Progenitor cell of endocrine pancreas (in vitro differentiated cells): Measurements from ENCODE around the gene CX3CL1. TPM values are rescaled to one million over a fixed set of nuclear protein-coding genes. Genes with fewer than 3 reads are reported as not detected.

ENCODE experiments used
- DNase-seq: peaks from one replicate; pipeline ENCODE4 v3.0.0; 2021; ENCODE audit warnings: low spot score; ENCODE audit not compliant: unreplicated experiment
- H3K27ac Mint-ChIP-seq: 2 replicates; pipeline ENCODE4 v1.8.0; 2021; ENCODE audit warnings: mild to moderate bottlenecking, moderate library complexity, mixed read lengths
- H3K27me3 Mint-ChIP-seq: 2 replicates; pipeline ENCODE4 v1.8.0; 2021; ENCODE audit warnings: mixed read lengths
- H3K36me3 Mint-ChIP-seq: 2 replicates; pipeline ENCODE4 v1.8.0; 2022; ENCODE audit warnings: mixed read lengths; ENCODE audit not compliant: insufficient read depth
- H3K4me1 Mint-ChIP-seq: 2 replicates; pipeline ENCODE4 v1.8.0; 2021; ENCODE audit warnings: low read depth, mixed read lengths
- H3K4me3 Mint-ChIP-seq: 2 replicates; pipeline ENCODE4 v1.8.0; 2021; ENCODE audit warnings: low read depth, mild to moderate bottlenecking, moderate library complexity, mixed read lengths
- H3K9me3 Mint-ChIP-seq: 2 replicates; pipeline ENCODE4 v1.8.0; 2021; ENCODE audit warnings: low read depth, mixed read lengths
- CTCF ChIP-seq: fragments of 200-600 bp; sonication (generic); IDR thresholded peaks from one replicate; pipeline ENCODE4 v1.5.0; 2021; ENCODE audit warnings: antibody characterized with exemption, mild to moderate bottlenecking; ENCODE audit not compliant: unreplicated experiment
- total RNA-seq: library from RNA; stranded (reverse); gene quantifications from 2 replicates; pipeline ENCODE4 v1.2.1, GENCODE V29; 2021

The CX3CL1 gene
- total RNA-seq, 1 donor from 2014 or later, result 0.74 TPM

GRCh38 chr16:57386381-57386951, 14.2 kb downstream of the CX3CL1 start:
- H3K4me3 Mint-ChIP-seq, result no peak overlapping the region
- H3K9me3 Mint-ChIP-seq, result no peaks in the 10 kb centered on the region

GRCh38 chr16:57387598-57388354, 15.5 kb downstream of the CX3CL1 start:
- H3K36me3 Mint-ChIP-seq, result no peaks in the 10 kb centered on the region
- no peaks in the 10 kb centered on the region for H3K9me3 Mint-ChIP-seq
- DNase-seq, result no peak
- no peaks in the 10 kb centered on the region for H3K4me1 Mint-ChIP-seq
- H3K27ac Mint-ChIP-seq, result no peak overlapping the region
- H3K4me3 Mint-ChIP-seq, result no peak overlapping the region
- no peak for TF ChIP-seq CTCF
- peaks cover 14% of the 10 kb centered on the region for H3K27me3 Mint-ChIP-seq

More at GRCh38 chr16:57386381-57386951, 14.2 kb downstream of the CX3CL1 start:
- no peak for DNase-seq
- Mint-ChIP-seq H3K27me3 (peaks cover 11% of the 10 kb centered on the region), H3K4me1 (no peaks in the 10 kb centered on the region), H3K36me3 (no peaks in the 10 kb centered on the region), H3K27ac (no peak overlapping the region)
- no peak for TF ChIP-seq CTCF

GRCh38 chr16:57388359-57389086, 16.2 kb downstream of the CX3CL1 start:
- H3K9me3 Mint-ChIP-seq, result no peaks in the 10 kb centered on the region
- H3K4me3 Mint-ChIP-seq, result no peak overlapping the region
- no peaks in the 10 kb centered on the region for H3K36me3 Mint-ChIP-seq
- H3K27ac Mint-ChIP-seq, result peak overlapping the region; percentile 18
- H3K4me1 Mint-ChIP-seq, result no peaks in the 10 kb centered on the region
- peaks cover 14% of the 10 kb centered on the region for H3K27me3 Mint-ChIP-seq
- no peak for DNase-seq
- no peak for TF ChIP-seq CTCF

GRCh38 chr16:57389087-57389468, 16.8 kb downstream of the CX3CL1 start:
- no peak for TF ChIP-seq CTCF
- H3K4me3 Mint-ChIP-seq, result no peak overlapping the region

GRCh38 chr16:57390636-57391295, 18.5 kb downstream of the CX3CL1 start:
- Mint-ChIP-seq H3K4me1 (no peaks in the 10 kb centered on the region), H3K27me3 (peaks cover 14% of the 10 kb centered on the region), H3K4me3 (no peak overlapping the region), H3K9me3 (no peaks in the 10 kb centered on the region), H3K27ac (no peak overlapping the region), H3K36me3 (no peaks in the 10 kb centered on the region)
- TF ChIP-seq CTCF, result no peak
- no peak for DNase-seq

More at GRCh38 chr16:57389087-57389468, 16.8 kb downstream of the CX3CL1 start:
- DNase-seq, result no peak
- H3K27me3 Mint-ChIP-seq, result peaks cover 14% of the 10 kb centered on the region
- no peaks in the 10 kb centered on the region for H3K36me3 Mint-ChIP-seq
- no peak overlapping the region for H3K27ac Mint-ChIP-seq
- no peaks in the 10 kb centered on the region for H3K9me3 Mint-ChIP-seq
- H3K4me1 Mint-ChIP-seq, result no peaks in the 10 kb centered on the region
